Measurements from ENCODE around the gene FAAP24. TPM values are rescaled to one million over a fixed set of nuclear protein-coding genes. Genes with fewer than 3 reads are reported as not detected.
"Not testable (repeated sequence)": the region's sequence is repeated elsewhere in the genome, so short reads cannot be mapped to it uniquely, and the experiment has no call there.

Gene FAAP24
- total RNA-seq, 3 donors from 2014 or later = 1.1 to 3.4 (median 1.5) TPM

DNA sequence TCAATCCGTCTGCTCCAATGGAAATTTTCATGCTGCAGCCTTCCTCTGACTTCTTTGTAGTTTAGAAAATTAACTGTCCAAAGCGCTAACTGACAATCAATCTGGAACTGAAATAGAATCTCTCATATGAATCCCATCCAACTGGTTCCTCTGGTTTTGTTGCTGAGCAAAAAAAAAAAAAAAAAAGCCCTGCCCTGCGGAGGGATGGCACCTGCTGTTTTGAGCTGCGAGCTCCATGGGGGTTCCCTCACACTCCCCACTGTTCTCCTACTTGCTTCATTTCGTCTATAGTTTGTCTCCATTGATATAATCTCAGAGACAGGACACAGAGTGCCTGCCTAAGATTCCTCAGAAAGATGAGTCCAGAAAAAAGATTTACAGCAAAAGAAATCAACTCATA lies 33.4 kb downstream of the FAAP24 start:
- H3K36me3 ChIP-seq (ENCODE audit: low read depth) = no peaks in the 10 kb centered on the region
- no peaks in the 10 kb centered on the region for H3K4me1 ChIP-seq (ENCODE audit: low read depth)
- ATAC-seq (peak; percentile 39), DNase-seq (no peak)
- H3K4me3 ChIP-seq = no peak overlapping the region
- no peaks in the 10 kb centered on the region for H3K9me3 ChIP-seq
- TF ChIP-seq CTCF (IDR thresholded peaks at IDR 0.05) = no peak
- intact Hi-C loops (cut with DNase I, micrococcal nuclease) = no loop called here

GRCh38 chr19:33008738-33009137 lies 36.7 kb downstream of the FAAP24 start:
- ATAC-seq (no peak), DNase-seq (no peak)
- H3K4me1 ChIP-seq (ENCODE audit: low read depth) = no peaks in the 10 kb centered on the region
- no peaks in the 10 kb centered on the region for H3K36me3 ChIP-seq (ENCODE audit: low read depth)
- TF ChIP-seq CTCF (IDR thresholded peaks at IDR 0.05) = no peak
- no peaks in the 10 kb centered on the region for H3K9me3 ChIP-seq
- no peak overlapping the region for H3K4me3 ChIP-seq
- intact Hi-C loops (cut with DNase I, micrococcal nuclease) = no loop called here

GRCh38 chr19:33010891-33011290 lies 38.8 kb downstream of the FAAP24 start:
- H3K4me1 ChIP-seq (ENCODE audit: low read depth); intact Hi-C loops (cut with DNase I, micrococcal nuclease); H3K9me3 ChIP-seq; DNase-seq; H3K36me3 ChIP-seq (ENCODE audit: low read depth); ATAC-seq; H3K4me3 ChIP-seq: not testable (repeated sequence)

DNA sequence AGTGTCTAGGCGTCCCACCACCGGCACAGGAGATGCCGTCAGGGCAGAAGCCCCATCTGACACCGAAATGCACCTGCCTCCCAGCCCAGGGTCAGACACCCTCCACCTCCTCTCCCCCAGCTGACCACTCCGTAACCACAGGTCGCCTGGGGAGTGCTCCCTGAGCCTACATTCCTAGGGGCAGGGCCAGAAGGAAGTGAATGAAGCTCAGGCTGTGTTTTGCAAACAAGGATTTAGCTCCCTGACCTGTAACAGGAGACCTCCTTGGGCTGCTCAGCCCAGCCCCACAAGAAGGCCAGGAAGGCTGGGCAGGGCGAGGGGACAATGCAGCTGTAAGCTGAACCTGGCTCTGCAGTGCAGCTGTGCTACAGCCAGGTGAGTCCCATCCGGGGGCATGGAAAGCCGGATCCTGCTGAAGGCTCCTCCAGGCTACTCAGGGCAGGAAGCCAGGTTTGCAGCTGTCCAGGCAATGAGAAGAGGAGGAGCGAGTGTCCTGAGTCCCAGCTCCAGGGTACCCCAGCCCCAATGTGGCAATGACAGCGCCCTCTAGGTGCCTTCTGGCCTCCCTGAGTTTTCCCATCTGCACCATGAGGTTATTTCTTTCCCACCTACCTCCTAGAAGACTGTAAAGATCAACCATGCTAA lies 50.6 kb downstream of the FAAP24 start:
- Histone ChIP-seq H3K4me1 (ENCODE audit: low read depth) (peaks cover 4% of the 10 kb centered on the region), H3K9me3 (no peaks in the 10 kb centered on the region), H3K4me3 (no peak overlapping the region), H3K36me3 (ENCODE audit: low read depth) (no peaks in the 10 kb centered on the region)
- intact Hi-C loops (cut with DNase I, micrococcal nuclease) = no loop called here
- DNase-seq = no peak
- TF ChIP-seq CTCF (IDR thresholded peaks at IDR 0.05) = no peak
- ATAC-seq = peak; percentile 7

DNA sequence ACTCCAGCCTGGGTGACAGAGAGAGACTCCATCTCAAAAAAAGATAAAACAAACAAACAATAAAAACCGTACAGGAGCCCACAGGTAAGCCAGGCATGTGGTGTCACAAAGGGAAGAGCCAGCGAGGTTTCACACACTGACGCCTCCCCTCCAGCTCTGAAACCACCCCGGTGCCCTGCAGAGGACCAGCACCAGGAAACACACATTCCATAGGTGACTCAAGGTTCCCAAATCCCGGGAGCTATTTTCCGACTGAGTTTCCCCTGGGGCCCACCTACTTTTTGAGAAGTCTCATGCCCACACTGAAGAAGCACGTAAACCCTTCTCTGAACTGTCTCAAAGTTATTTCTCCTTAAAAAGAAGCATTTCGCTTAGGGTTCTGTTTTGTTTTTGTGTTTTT lies 52.4 kb downstream of the FAAP24 start:
- Histone ChIP-seq H3K4me1 (ENCODE audit: low read depth) (peaks cover 4% of the 10 kb centered on the region), H3K36me3 (ENCODE audit: low read depth) (no peaks in the 10 kb centered on the region), H3K4me3 (no peak overlapping the region), H3K9me3 (no peaks in the 10 kb centered on the region)
- no peak for DNase-seq
- intact Hi-C loops (cut with DNase I, micrococcal nuclease) = no loop called here
- ATAC-seq = no peak
- no peak for TF ChIP-seq CTCF (IDR thresholded peaks at IDR 0.05)

DNA sequence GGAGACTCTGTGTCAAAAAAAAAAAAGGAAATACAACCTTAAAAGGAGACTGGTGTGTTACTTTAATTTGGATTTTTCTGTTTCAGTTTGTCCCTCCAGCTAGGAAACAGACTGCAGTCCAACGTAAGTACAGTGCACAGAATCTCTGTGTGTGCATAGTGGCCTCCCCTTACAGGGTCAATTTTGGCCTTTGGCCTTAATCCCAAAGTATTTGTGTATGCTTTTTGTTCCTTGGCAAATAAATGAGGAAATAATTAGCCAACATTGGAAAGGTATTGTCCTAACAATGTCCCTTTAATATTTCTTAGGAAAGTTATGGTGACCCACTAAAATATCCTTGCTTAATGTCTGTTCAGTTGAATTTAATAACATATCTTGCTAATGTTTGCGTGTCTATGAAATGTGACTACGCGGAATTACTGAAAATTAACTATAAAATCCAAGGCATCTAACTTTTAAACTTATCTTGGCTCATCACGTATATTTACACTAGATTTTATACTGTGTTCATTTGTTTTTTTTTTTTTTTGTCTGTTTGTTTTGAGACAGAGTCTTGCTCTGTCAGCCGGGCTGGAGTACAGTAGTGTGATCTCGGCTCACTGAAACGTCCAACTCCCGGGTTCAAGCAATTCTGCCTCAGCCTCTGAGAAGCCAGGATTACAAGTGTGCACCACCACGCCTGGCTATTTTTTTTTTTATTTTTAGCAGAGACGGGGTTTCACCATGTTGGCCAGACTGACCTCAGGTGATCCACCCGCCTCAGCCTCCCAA lies 53.6 kb downstream of the FAAP24 start:
- DNase-seq; H3K9me3 ChIP-seq; H3K4me1 ChIP-seq (ENCODE audit: low read depth); intact Hi-C loops (cut with DNase I, micrococcal nuclease); H3K4me3 ChIP-seq; H3K36me3 ChIP-seq (ENCODE audit: low read depth); ATAC-seq: not testable (repeated sequence)

DNA sequence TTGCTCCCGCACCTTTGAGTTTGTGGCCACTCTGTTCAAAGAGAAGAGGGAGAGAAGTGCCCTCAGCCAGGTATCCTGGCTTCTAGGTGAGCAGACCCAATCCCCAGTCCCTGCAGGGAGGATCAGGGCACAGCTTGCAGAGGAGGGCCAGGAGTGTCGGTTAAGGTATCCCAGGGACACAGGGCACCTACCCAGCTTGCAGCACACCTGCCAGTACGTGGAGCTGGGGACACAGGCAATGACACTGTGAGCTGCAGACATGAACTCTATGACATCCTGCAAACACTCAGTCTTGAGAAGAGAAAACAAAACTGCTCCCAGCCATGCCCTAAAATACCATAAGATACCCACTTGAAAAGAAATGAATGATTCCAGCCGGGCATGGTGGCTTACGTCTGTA lies 54.6 kb downstream of the FAAP24 start:
- H3K4me3 ChIP-seq; H3K4me1 ChIP-seq (ENCODE audit: low read depth); H3K9me3 ChIP-seq; H3K36me3 ChIP-seq (ENCODE audit: low read depth); intact Hi-C loops (cut with DNase I, micrococcal nuclease); DNase-seq: not testable (repeated sequence)
- peak; percentile 4 for ATAC-seq

Other genes with a start within 250 kb of the FAAP24 start
- under 1 TPM in 2 of 3 donors, not detected in 1; 0.43 to 0.66 TPM for gene SLC7A9, start 102.5 kb upstream of the FAAP24 start, total RNA-seq
- gene CEP89, start 284 bp upstream of the FAAP24 start, total RNA-seq = 10 to 100 TPM; 12.6 to 19.0 (median 16.1) TPM
- 10 to 100 TPM; 37.3 to 72.7 (median 68.3) TPM for gene RHPN2, start 92.6 kb downstream of the FAAP24 start, total RNA-seq
- gene GPATCH1, start 108.9 kb downstream of the FAAP24 start, total RNA-seq = 10 to 100 TPM; 11.9 to 12.4 (median 11.9) TPM
- not detected for gene WDR88, start 159.9 kb downstream of the FAAP24 start, total RNA-seq
- 10 to 100 TPM in 1 of 3 donors, 1 to 10 TPM in 2; 6.2 to 26.2 (median 7.4) TPM for gene LRP3, start 222.1 kb downstream of the FAAP24 start, total RNA-seq